Peyer's patch (tissue), 4 donors: ENCODE data around the gene ARFGEF2. TPM values are rescaled to one million over a fixed set of nuclear protein-coding genes. Genes with fewer than 3 reads are reported as not detected.

Experiments used
- DNase-seq, 3 donors: peaks; one replicate each; pipeline ENCODE4 v3.0.0-alpha.2; 2017 to 2019
- H3K27ac ChIP-seq, 4 donors: fragments of 200-600 bp; sonication (generic); one replicate each; pipeline ENCODE4 v1.5.1; 2016 to 2019
- H3K27me3 ChIP-seq, 2 donors: fragments of 200-600 bp; sonication (generic); one replicate each; pipeline ENCODE4 v1.5.1; 2019
- H3K36me3 ChIP-seq, 3 donors: fragments of 200-600 bp; sonication (generic); one replicate each; pipeline ENCODE4 v1.5.1; 2016 to 2019
- H3K4me1 ChIP-seq, 4 donors: fragments of 200-600 bp; sonication (generic); one replicate each; pipeline ENCODE4 v1.5.1; 2016 to 2019
- H3K4me3 ChIP-seq, 4 donors: fragments of 200-600 bp; sonication (generic); 1 replicate in 3 of 4; 2 replicates in 1 of 4; pipeline ENCODE4 v1.5.1; 2016 to 2019; ENCODE audit warnings: mild to moderate bottlenecking in 1 of 4
- H3K9me3 ChIP-seq, 4 donors: fragments of 200-600 bp; sonication (generic); one replicate each; pipeline ENCODE4 v1.5.1; 2016 to 2019; ENCODE audit warnings: mild to moderate bottlenecking in 1 of 4
- CTCF ChIP-seq, 6 experiments: fragments of 450-650 bp in 4 of 6; fragments of 200-600 bp in 2 of 6; sonication (generic) in 1 of 6; IDR thresholded peaks; one replicate each; pipeline ENCODE4 v1.5.1; 2017 to 2019; ENCODE audit warnings: antibody characterized with exemption in 6 of 6, mild to moderate bottlenecking in 3 of 6, moderate library complexity in 1 of 6
- POLR2A ChIP-seq, 2 donors: fragments of 450-650 bp; IDR thresholded peaks; one replicate each; pipeline ENCODE4 v1.5.1; 2017; ENCODE audit warnings: antibody characterized with exemption in 2 of 2, mild to moderate bottlenecking in 2 of 2, moderate library complexity in 2 of 2
- total RNA-seq, 4 donors: library from RNA; depleted of rRNA; stranded (reverse); fragments of >200 nt; gene quantifications; one replicate each; pipeline ENCODE4 v1.1.0, GENCODE V29; 2016

ARFGEF2 gene
- total RNA-seq, 4 donors from 2014 or later, result 38.0 to 170 (median 43.4) TPM

- DNase-seq, result no peak
- no peaks in the 10 kb centered on the region for H3K4me1 ChIP-seq
- H3K27me3 ChIP-seq, result no peaks in the 10 kb centered on the region
- no peaks in the 10 kb centered on the region for H3K36me3 ChIP-seq
- TF ChIP-seq CTCF (IDR thresholded peaks at IDR 0.05), result no peak
- TF ChIP-seq POLR2A (IDR thresholded peaks at IDR 0.05), result no peak
- no peaks in the 10 kb centered on the region for H3K9me3 ChIP-seq
- H3K4me3 ChIP-seq, result no peak overlapping the region
- H3K27ac ChIP-seq, result no peak overlapping the region
These were observed 11.6 kb upstream of the ARFGEF2 start for GRCh38 chr20:48909910-48910309.

GRCh38 chr20:48910347-48910781 is 11.1 kb upstream of the ARFGEF2 start:
- Histone ChIP-seq H3K9me3 (no peaks in the 10 kb centered on the region), H3K27me3 (no peaks in the 10 kb centered on the region), H3K4me1 (no peaks in the 10 kb centered on the region), H3K27ac (no peak overlapping the region), H3K4me3 (no peak overlapping the region), H3K36me3 (no peaks in the 10 kb centered on the region)
- no peak for TF ChIP-seq CTCF (IDR thresholded peaks at IDR 0.05)
- TF ChIP-seq POLR2A (IDR thresholded peaks at IDR 0.05), result no peak
- no peak for DNase-seq

GRCh38 chr20:48912065-48912464 is 9.4 kb upstream of the ARFGEF2 start:
- H3K36me3 ChIP-seq, result no peaks in the 10 kb centered on the region
- TF ChIP-seq CTCF (IDR thresholded peaks at IDR 0.05) (no peak), POLR2A (IDR thresholded peaks at IDR 0.05) (no peak)
- no peak overlapping the region for H3K27ac ChIP-seq
- no peak overlapping the region for H3K4me3 ChIP-seq
- H3K4me1 ChIP-seq, result no peaks in the 10 kb centered on the region
- H3K27me3 ChIP-seq, result no peaks in the 10 kb centered on the region
- peak in 2 of 3 donors; percentile 56 to 73 for DNase-seq
- H3K9me3 ChIP-seq, result no peaks in the 10 kb centered on the region

- peaks cover 0 to 14% (median 0%) of the 10 kb centered on the region in 4 donors for H3K4me1 ChIP-seq
- DNase-seq, result no peak
- no peaks in the 10 kb centered on the region for H3K36me3 ChIP-seq
- no peak for TF ChIP-seq POLR2A (IDR thresholded peaks at IDR 0.05)
- no peak for TF ChIP-seq CTCF (IDR thresholded peaks at IDR 0.05)
- H3K9me3 ChIP-seq, result no peaks in the 10 kb centered on the region
- H3K4me3 ChIP-seq, result no peak overlapping the region
- H3K27ac ChIP-seq, result no peak overlapping the region
- H3K27me3 ChIP-seq, result no peaks in the 10 kb centered on the region
These were observed 4.8 kb upstream of the ARFGEF2 start for GRCh38 chr20:48916699-48917098.

- no peaks in the 10 kb centered on the region for H3K9me3 ChIP-seq
- H3K36me3 ChIP-seq, result no peaks in the 10 kb centered on the region
- no peaks in the 10 kb centered on the region for H3K27me3 ChIP-seq
- no peak for TF ChIP-seq POLR2A (IDR thresholded peaks at IDR 0.05)
- no peak for TF ChIP-seq CTCF (IDR thresholded peaks at IDR 0.05)
- no peak overlapping the region for H3K4me3 ChIP-seq
- peaks cover 0 to 29% (median 5%) of the 10 kb centered on the region in 4 donors for H3K4me1 ChIP-seq
- no peak overlapping the region for H3K27ac ChIP-seq
- DNase-seq, result no peak
These were observed 2.1 kb upstream of the ARFGEF2 start for GRCh38 chr20:48919336-48919881.
